ENCODE data around the gene FOXS1. TPM values are rescaled to one million over a fixed set of nuclear protein-coding genes. Genes with fewer than 3 reads are reported as not detected.

Gene FOXS1
- polyA plus RNA-seq, 3 donors, result not detected

DNA sequence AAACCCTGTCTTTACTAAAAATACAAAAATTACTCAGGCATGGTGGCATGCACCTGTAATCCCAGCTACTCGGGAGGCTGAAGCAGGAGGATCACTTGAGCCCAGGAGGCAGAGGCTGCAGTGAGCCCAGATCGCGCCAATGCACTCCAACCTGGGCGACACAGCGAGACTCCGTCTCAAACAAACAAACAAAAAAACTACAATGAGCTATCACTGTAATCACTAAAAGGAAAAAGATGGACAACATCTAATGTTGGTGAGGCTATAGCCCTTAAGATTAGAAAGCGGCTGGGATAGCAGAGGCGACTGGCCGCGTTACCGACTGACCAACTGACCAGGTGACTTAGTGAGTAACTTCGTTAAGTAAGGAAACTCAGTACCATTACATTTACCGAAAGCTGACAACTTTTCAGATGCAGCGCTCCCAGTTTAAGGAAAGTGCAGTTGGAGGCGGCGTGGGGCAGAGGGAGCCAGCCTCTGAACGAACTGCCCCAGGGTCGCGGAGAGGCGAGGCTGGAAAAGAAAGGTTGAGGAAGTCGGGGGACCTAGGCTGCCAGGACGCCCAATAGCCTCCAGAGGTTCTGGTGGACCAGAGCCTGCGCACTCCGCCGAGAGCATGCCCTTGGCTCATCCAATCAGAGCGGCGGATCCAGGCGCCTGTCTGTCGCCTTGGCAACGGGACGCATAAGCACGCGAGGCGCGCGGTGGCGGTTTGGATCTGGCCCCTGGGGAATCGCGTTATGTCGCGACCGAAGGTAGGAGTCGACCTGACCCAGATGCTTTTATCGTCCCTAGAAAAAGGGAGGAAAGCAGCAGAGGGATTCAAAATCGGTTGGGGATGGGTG, 34.0 kb upstream of the FOXS1 start:
- peaks cover 0 to 2% (median 0%) of the 10 kb centered on the region in 7 donors for H3K9me3 Mint-ChIP-seq
- Histone ChIP-seq H3K9ac (ENCODE audit: insufficient read depth, low read length, poor library complexity, severe bottlenecking) (peak overlapping the region; percentile 22), H3K9me3 (replicated peaks in 1 of 2; ENCODE audit: control insufficient read depth in 1 of 2, insufficient read depth in 1 of 2, low read length in 2 of 2) (no peaks in the 10 kb centered on the region), H3K27ac (ENCODE audit: low read depth in 1 of 2, low read length in 2 of 2) (peak overlapping the region in 1 of 2 donors; percentile 57), H4K20me1 (ENCODE audit: insufficient read depth, low read length) (no peaks in the 10 kb centered on the region), H3K4me3 (replicated peaks in 1 of 3; ENCODE audit: low read depth in 2 of 3, low read length in 3 of 3) (peak overlapping the region; percentile 45 to 74 (median 49)), H3K36me3 (replicated peaks in 1 of 2; ENCODE audit: control insufficient read depth in 1 of 2, insufficient read depth in 2 of 2, low read length in 2 of 2) (no peaks in the 10 kb centered on the region), H3K4me2 (replicated peaks; ENCODE audit: extremely low read depth, low read length, poor library complexity, severe bottlenecking) (peak overlapping the region; percentile 84), H2AFZ (ENCODE audit: insufficient read depth, low read depth, low read length, poor library complexity, severe bottlenecking) (peak overlapping the region; percentile 77), H3K79me2 (ENCODE audit: insufficient read depth, low read length) (no peaks in the 10 kb centered on the region), H3K27me3 (ENCODE audit: control insufficient read depth in 2 of 2, insufficient read depth in 2 of 2, low read length in 2 of 2) (no peaks in the 10 kb centered on the region), H3K4me1 (ENCODE audit: control insufficient read depth in 1 of 2, insufficient read depth in 2 of 2, low read length in 2 of 2) (peaks cover 8 to 14% of the 10 kb centered on the region in 2 donors)
- TF ChIP-seq, protein P1, sequence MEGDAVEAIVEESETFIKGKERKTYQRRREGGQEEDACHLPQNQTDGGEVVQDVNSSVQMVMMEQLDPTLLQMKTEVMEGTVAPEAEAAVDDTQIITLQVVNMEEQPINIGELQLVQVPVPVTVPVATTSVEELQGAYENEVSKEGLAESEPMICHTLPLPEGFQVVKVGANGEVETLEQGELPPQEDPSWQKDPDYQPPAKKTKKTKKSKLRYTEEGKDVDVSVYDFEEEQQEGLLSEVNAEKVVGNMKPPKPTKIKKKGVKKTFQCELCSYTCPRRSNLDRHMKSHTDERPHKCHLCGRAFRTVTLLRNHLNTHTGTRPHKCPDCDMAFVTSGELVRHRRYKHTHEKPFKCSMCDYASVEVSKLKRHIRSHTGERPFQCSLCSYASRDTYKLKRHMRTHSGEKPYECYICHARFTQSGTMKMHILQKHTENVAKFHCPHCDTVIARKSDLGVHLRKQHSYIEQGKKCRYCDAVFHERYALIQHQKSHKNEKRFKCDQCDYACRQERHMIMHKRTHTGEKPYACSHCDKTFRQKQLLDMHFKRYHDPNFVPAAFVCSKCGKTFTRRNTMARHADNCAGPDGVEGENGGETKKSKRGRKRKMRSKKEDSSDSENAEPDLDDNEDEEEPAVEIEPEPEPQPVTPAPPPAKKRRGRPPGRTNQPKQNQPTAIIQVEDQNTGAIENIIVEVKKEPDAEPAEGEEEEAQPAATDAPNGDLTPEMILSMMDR (IDR thresholded peaks at IDR 0.05), result no peak
- H3K27me3 Mint-ChIP-seq (ENCODE audit: low read depth in 3 of 3), result peaks cover 4 to 6% (median 4%) of the 10 kb centered on the region in 3 donors
- peak overlapping the region; percentile 92 to 96 for H3K4me3 Mint-ChIP-seq
- 8% methylated on average over 33 of the region's 45 CpGs for WGBS (ENCODE audit: insufficient coverage)
- H3K4me1 Mint-ChIP-seq, result peaks cover 17% of the 10 kb centered on the region
- no peaks in the 10 kb centered on the region for H3K36me3 Mint-ChIP-seq
- peak; percentile 92 to 97 (median 96) for DNase-seq
- H3K27ac Mint-ChIP-seq, result peak overlapping the region; percentile 76 to 95 (median 94)
- intact Hi-C loops (cut with micrococcal nuclease), result loop anchor here in 1 of 2 donors (5.0 kb wide), 1 partner anchor 73 kb away; the partner anchor contains the start of gene PDRG1

DNA sequence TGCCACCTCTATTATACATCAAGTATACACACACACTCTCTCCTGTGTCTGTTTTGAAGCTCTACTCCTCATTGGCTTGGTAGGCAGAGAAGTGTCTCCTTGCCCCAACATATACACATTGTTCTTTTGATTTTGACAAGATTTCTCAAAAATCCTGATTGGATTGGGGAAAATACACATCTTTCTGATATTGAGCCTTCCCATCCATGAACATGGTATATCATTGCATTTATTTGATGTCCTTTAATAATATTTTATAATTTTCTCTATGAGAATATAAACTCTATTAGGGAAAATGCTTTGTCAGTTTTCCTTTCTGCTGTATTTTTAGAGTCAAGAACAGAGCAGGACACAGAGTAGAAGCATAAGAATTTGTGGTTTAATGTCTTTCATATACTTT, 32.3 kb upstream of the FOXS1 start:
- Histone ChIP-seq H3K9me3 (replicated peaks in 1 of 2; ENCODE audit: control insufficient read depth in 1 of 2, insufficient read depth in 1 of 2, low read length in 2 of 2) (no peaks in the 10 kb centered on the region), H3K9ac (ENCODE audit: insufficient read depth, low read length, poor library complexity, severe bottlenecking) (no peak overlapping the region), H3K36me3 (replicated peaks in 1 of 2; ENCODE audit: control insufficient read depth in 1 of 2, insufficient read depth in 2 of 2, low read length in 2 of 2) (no peaks in the 10 kb centered on the region), H2AFZ (ENCODE audit: insufficient read depth, low read depth, low read length, poor library complexity, severe bottlenecking) (no peak overlapping the region), H3K27me3 (ENCODE audit: control insufficient read depth in 2 of 2, insufficient read depth in 2 of 2, low read length in 2 of 2) (peaks cover 0 to 4% of the 10 kb centered on the region in 2 donors), H3K4me2 (replicated peaks; ENCODE audit: extremely low read depth, low read length, poor library complexity, severe bottlenecking) (no peak overlapping the region), H3K4me1 (ENCODE audit: control insufficient read depth in 1 of 2, insufficient read depth in 2 of 2, low read length in 2 of 2) (peaks cover 8 to 14% of the 10 kb centered on the region in 2 donors), H3K4me3 (replicated peaks in 1 of 3; ENCODE audit: low read depth in 2 of 3, low read length in 3 of 3) (no peak overlapping the region), H4K20me1 (ENCODE audit: insufficient read depth, low read length) (no peaks in the 10 kb centered on the region), H3K79me2 (ENCODE audit: insufficient read depth, low read length) (no peaks in the 10 kb centered on the region), H3K27ac (ENCODE audit: low read depth in 1 of 2, low read length in 2 of 2) (no peak overlapping the region)
- no peak for DNase-seq
- Mint-ChIP-seq H3K4me3 (no peak overlapping the region), H3K27me3 (ENCODE audit: low read depth in 3 of 3) (peaks cover 7 to 14% (median 9%) of the 10 kb centered on the region in 3 donors), H3K27ac (no peak overlapping the region), H3K4me1 (peaks cover 17% of the 10 kb centered on the region), H3K36me3 (no peaks in the 10 kb centered on the region), H3K9me3 (peaks cover 0 to 2% (median 0%) of the 10 kb centered on the region in 7 donors)
- intact Hi-C loops (cut with micrococcal nuclease), result loop anchor here in 1 of 2 donors (5.0 kb wide), 1 partner anchor 75 kb away; the partner anchor contains the start of gene PDRG1
- TF ChIP-seq, protein P1 (IDR thresholded peaks at IDR 0.05), result no peak

Measured in CD14-positive monocyte (primary cell).